ENCODE results near the gene LRTM1.

GRCh38 chr3:54909191-54909590, 18.7 kb downstream of the LRTM1 start:
- no peak for TF ChIP-seq EP300 (IDR thresholded peaks at IDR 0.05)
- no peak for TF ChIP-seq CEBPB (IDR thresholded peaks at IDR 0.05)
- TF ChIP-seq, protein P1, sequence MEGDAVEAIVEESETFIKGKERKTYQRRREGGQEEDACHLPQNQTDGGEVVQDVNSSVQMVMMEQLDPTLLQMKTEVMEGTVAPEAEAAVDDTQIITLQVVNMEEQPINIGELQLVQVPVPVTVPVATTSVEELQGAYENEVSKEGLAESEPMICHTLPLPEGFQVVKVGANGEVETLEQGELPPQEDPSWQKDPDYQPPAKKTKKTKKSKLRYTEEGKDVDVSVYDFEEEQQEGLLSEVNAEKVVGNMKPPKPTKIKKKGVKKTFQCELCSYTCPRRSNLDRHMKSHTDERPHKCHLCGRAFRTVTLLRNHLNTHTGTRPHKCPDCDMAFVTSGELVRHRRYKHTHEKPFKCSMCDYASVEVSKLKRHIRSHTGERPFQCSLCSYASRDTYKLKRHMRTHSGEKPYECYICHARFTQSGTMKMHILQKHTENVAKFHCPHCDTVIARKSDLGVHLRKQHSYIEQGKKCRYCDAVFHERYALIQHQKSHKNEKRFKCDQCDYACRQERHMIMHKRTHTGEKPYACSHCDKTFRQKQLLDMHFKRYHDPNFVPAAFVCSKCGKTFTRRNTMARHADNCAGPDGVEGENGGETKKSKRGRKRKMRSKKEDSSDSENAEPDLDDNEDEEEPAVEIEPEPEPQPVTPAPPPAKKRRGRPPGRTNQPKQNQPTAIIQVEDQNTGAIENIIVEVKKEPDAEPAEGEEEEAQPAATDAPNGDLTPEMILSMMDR (IDR thresholded peaks at IDR 0.05): no peak
- TF ChIP-seq POLR2A (IDR thresholded peaks at IDR 0.05; ENCODE audit: low read length): no peak
- TF ChIP-seq HOXA7 (CRISPR knock-in tag; IDR thresholded peaks at IDR 0.05): no peak
- TF ChIP-seq NR3C1 (IDR thresholded peaks at IDR 0.05): no peak
- TF ChIP-seq, protein P2, sequence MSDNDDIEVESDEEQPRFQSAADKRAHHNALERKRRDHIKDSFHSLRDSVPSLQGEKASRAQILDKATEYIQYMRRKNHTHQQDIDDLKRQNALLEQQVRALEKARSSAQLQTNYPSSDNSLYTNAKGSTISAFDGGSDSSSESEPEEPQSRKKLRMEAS (IDR thresholded peaks at IDR 0.05): no peak
- TF ChIP-seq HDAC2 (IDR thresholded peaks at IDR 0.05): no peak

All from A549 (cell line).